Right ventricle myocardium inferior (tissue), 1 donor: ENCODE measurements around the gene SLAMF1. TPM values are rescaled to one million over a fixed set of nuclear protein-coding genes. Genes with fewer than 3 reads are reported as not detected.
"Not testable (repeated sequence)": the region's sequence is repeated elsewhere in the genome, so short reads cannot be mapped to it uniquely, and the experiment has no call there.

Experiments used
- ATAC-seq: fragments of 200-7000 bp; cut with Tn5 transposase; one replicate; pipeline ENCODE4 v1.9.1; 2020; ENCODE audit warnings: mild to moderate bottlenecking, moderate library complexity
- DNase-seq: peaks from one replicate; pipeline ENCODE4 v3.0.0; 2021; ENCODE audit errors: missing footprints
- intact Hi-C: fragments of 100-400 bp; cut with DNase I; formaldehyde crosslinking; loops from one replicate; pipeline ENCODE4 v1.11.0; 2022
- total RNA-seq: library from RNA; stranded (reverse); fragmentation: NEBNext Ultra II Directional; extraction: Animal tissue kit (Norgen Biotek cat#: 25700); gene quantifications from one replicate; pipeline ENCODE4 v1.2.1, GENCODE V29; 2021
- donor health status: DM: no; HTN: yes; CAD: no; lungs with severe emphysema.

Gene SLAMF1
- total RNA-seq, 1 donor from 2014 or later = 0.24 TPM

- ATAC-seq (no peak), DNase-seq (no peak)
- intact Hi-C loops = no loop called here
These were observed 21.1 kb upstream of the SLAMF1 start for GRCh38 chr1:160667896-160668295.

- intact Hi-C loops = no loop called here
- ATAC-seq = no peak
- DNase-seq = no peak
These were observed 19.2 kb upstream of the SLAMF1 start for GRCh38 chr1:160666079-160666442.

- intact Hi-C loops = no loop called here
- ATAC-seq (peak; percentile 52), DNase-seq (peak; percentile 89)
These were observed 18.7 kb upstream of the SLAMF1 start for GRCh38 chr1:160665330-160666078.

- intact Hi-C loops = no loop called here
- no peak for ATAC-seq
These were observed 17.8 kb upstream of the SLAMF1 start for GRCh38 chr1:160664573-160665051.

GRCh38 chr1:160662910-160663309, 16.1 kb upstream of the SLAMF1 start:
- no peak for DNase-seq
- no peak for ATAC-seq

More at GRCh38 chr1:160664573-160665051, 17.8 kb upstream of the SLAMF1 start:
- no peak for DNase-seq

GRCh38 chr1:160659566-160659965, 12.7 kb upstream of the SLAMF1 start:
- intact Hi-C loops = no loop called here
- no peak for DNase-seq
- ATAC-seq = no peak

More at GRCh38 chr1:160662910-160663309, 16.1 kb upstream of the SLAMF1 start:
- intact Hi-C loops = no loop called here

GRCh38 chr1:160658814-160659193, 12.0 kb upstream of the SLAMF1 start:
- DNase-seq = no peak
- intact Hi-C loops = no loop called here
- ATAC-seq = no peak

GRCh38 chr1:160658162-160658813, 11.4 kb upstream of the SLAMF1 start:
- ATAC-seq = no peak
- intact Hi-C loops = no loop called here
- no peak for DNase-seq

GRCh38 chr1:160657250-160657781, 10.5 kb upstream of the SLAMF1 start:
- DNase-seq = no peak
- intact Hi-C loops = no loop called here
- ATAC-seq = no peak

GRCh38 chr1:160656737-160657136, 9.9 kb upstream of the SLAMF1 start:
- no peak for DNase-seq
- no peak for ATAC-seq
- intact Hi-C loops = no loop called here

- intact Hi-C loops = no loop called here
- no peak for ATAC-seq
- DNase-seq = no peak
These were observed 6.8 kb upstream of the SLAMF1 start for GRCh38 chr1:160653620-160654016.

GRCh38 chr1:160652924-160653619, 6.2 kb upstream of the SLAMF1 start:
- ATAC-seq = no peak
- DNase-seq = no peak
- intact Hi-C loops = no loop called here

GRCh38 chr1:160652065-160652641, 5.3 kb upstream of the SLAMF1 start:
- intact Hi-C loops, ATAC-seq, DNase-seq: not testable (repeated sequence)

- intact Hi-C loops = no loop called here
- DNase-seq = no peak
- ATAC-seq = no peak
These were observed 4.7 kb upstream of the SLAMF1 start for GRCh38 chr1:160651433-160652064.

GRCh38 chr1:160647329-160647720, 481 bp upstream of the SLAMF1 start:
- intact Hi-C loops = no loop called here
- no peak for ATAC-seq
- no peak for DNase-seq

GRCh38 chr1:160646180-160646579, 664 bp downstream of the SLAMF1 start:
- intact Hi-C loops = no loop called here
- DNase-seq (no peak), ATAC-seq (no peak)

- ATAC-seq = no peak
- DNase-seq = no peak
- intact Hi-C loops = no loop called here
These were observed 1.3 kb downstream of the SLAMF1 start for GRCh38 chr1:160645386-160646130.

GRCh38 chr1:160644399-160644798, 2.4 kb downstream of the SLAMF1 start:
- DNase-seq (no peak), ATAC-seq (no peak)
- intact Hi-C loops = no loop called here
